Panc1 (cell line): ENCODE results near the gene PRELID3B. TPM values are rescaled to one million over a fixed set of nuclear protein-coding genes. Genes with fewer than 3 reads are reported as not detected.

ENCODE experiments used
- ATAC-seq: fragments of 200-7000 bp; cut with Tn5 transposase; 2 replicates; pipeline ENCODE4 v1.9.1; 2020; ENCODE audit warnings: mild to moderate bottlenecking, moderate library complexity
- BruUV-seq: library from RNA; stranded (reverse); fragments of 400-500 nt; replicated peaks from 2 replicates; lab custom pipeline; 2021; lab: Mats Ljungman, UMichigan
- CTCF ChIA-PET: fragments of 300-600 bp; sonication (Branson Sonifier 250); formaldehyde crosslinking; loops from one replicate; lab custom pipeline; 2022; ENCODE audit warnings: antibody characterized with exemption; lab: Charles Lee
- POLR2A ChIA-PET: fragments of 300-600 bp; sonication (Branson Sonifier 250); formaldehyde crosslinking; loops from one replicate; lab custom pipeline; 2022; ENCODE audit warnings: antibody characterized with exemption; lab: Charles Lee
- DNase-seq: peaks from one replicate; pipeline ENCODE4 v3.0.0-alpha.2; 2010; ENCODE audit warnings: low read depth, low spot score
- H3K27ac ChIP-seq: 2 replicates; pipeline ENCODE4 v1.5.1; 2011; ENCODE audit warnings: mild to moderate bottlenecking, low read length, inconsistent platforms
- H3K27me3 ChIP-seq: fragments of 200-500 bp; sonication (Bioruptor generic); 2 replicates; pipeline ENCODE4 v1.6.0; 2014; ENCODE audit warnings: low read length, inconsistent platforms; ENCODE audit not compliant: control insufficient read depth, insufficient read depth
- H3K36me3 ChIP-seq: fragments of 200-500 bp; sonication (Bioruptor generic); 2 replicates; pipeline ENCODE4 v1.5.1; 2014; ENCODE audit warnings: inconsistent platforms, mild to moderate bottlenecking, low read length, moderate library complexity; ENCODE audit not compliant: control insufficient read depth, insufficient read depth
- H3K4me1 ChIP-seq: 2 replicates; pipeline ENCODE4 v1.5.1; 2011; ENCODE audit warnings: inconsistent platforms, mild to moderate bottlenecking, low read length, moderate library complexity; ENCODE audit not compliant: control insufficient read depth, insufficient read depth
- H3K4me3 ChIP-seq, 2 experiments: 2 replicates each; pipeline ENCODE4 v1.5.1; 2011 to 2012; ENCODE audit warnings: low read depth in 2 of 2, low read length in 2 of 2, mild to moderate bottlenecking in 2 of 2, inconsistent platforms in 1 of 2, moderate library complexity in 1 of 2
- H3K9me3 ChIP-seq: fragments of 200-500 bp; sonication (Bioruptor generic); 2 replicates; pipeline ENCODE4 v1.5.1; 2014; ENCODE audit warnings: low read depth, mild to moderate bottlenecking, inconsistent platforms, low read length, moderate library complexity; ENCODE audit not compliant: control insufficient read depth, insufficient read depth
- POLR2AphosphoS5 ChIP-seq: IDR thresholded peaks from 2 replicates; pipeline ENCODE4 v1.6.1; 2012; ENCODE audit warnings: mild to moderate bottlenecking, low read depth, low read length, moderate library complexity
- SIN3A ChIP-seq: IDR thresholded peaks from 2 replicates; pipeline ENCODE4 v1.6.1; 2012; ENCODE audit warnings: low read depth, mild to moderate bottlenecking, low read length, moderate library complexity, borderline replicate concordance; ENCODE audit not compliant: insufficient read depth
- TCF7L2 ChIP-seq: IDR thresholded peaks from 2 replicates; pipeline ENCODE4 v1.6.1; 2011; ENCODE audit warnings: mild to moderate bottlenecking, low read depth, low read length, inconsistent platforms
- in situ Hi-C: cut with HindIII; loops from 2 replicates; pipeline ENCODE4 v1.10.0; 2016; ENCODE audit warnings: low sequenced_read_pairs, low pct_unique_long_range_greater_than_20kb
- intact Hi-C: fragments of 100-400 bp; cut with micrococcal nuclease; formaldehyde crosslinking; loops from one replicate; pipeline ENCODE4 v1.10.0; 2022; ENCODE audit not compliant: unreplicated experiment
- total RNA-seq: library from RNA; stranded (reverse); gene quantifications from one replicate; pipeline ENCODE4 v1.2.1, GENCODE V29; 2021; ENCODE audit not compliant: unreplicated experiment
- TF ChIP-seq, protein P1 (sequence below), 2 experiments: IDR thresholded peaks; 2 replicates each; pipeline ENCODE4 v1.6.1; 2011 to 2012; ENCODE audit warnings: low read depth in 2 of 2, control low read depth in 1 of 2, low read length in 1 of 2, mild to moderate bottlenecking in 1 of 2, moderate library complexity in 1 of 2; ENCODE audit not compliant: insufficient read depth in 1 of 2
- TF ChIP-seq, protein P2 (sequence below): fragments of 450-650 bp; IDR thresholded peaks from 2 replicates; pipeline ENCODE4 v1.5.1; 2017; ENCODE audit warnings: mild to moderate bottlenecking

Gene PRELID3B
- total RNA-seq, 1 experiment from 2014 or later = 131 TPM

DNA sequence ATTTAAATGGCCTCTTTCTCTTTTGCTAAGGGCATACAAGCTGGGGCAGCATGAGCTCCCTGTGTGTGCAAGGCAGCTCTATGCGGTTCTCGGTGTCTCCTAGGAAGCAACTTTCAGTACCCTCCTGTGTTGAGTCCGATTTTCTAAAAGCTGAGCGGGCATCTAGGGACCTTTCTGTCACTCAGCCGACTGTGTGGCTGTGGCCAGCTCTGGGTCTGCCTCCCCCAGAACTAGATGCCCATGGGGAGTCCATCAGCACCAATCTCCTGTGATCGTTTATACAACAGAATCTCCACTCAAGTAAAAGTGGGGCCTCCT, 54.1 kb downstream of the PRELID3B start:
- Histone ChIP-seq H3K4me1 (0 out of 2 replicates have a peak, but pooled peaks cover 4% of the 10 kb centered on the region), H3K9me3 (no peaks in the 10 kb centered on the region), H3K27me3 (no peaks in the 10 kb centered on the region), H3K4me3 (no peak overlapping the region), H3K36me3 (peaks cover 23% of the 10 kb centered on the region), H3K27ac (no peak overlapping the region)
- ATAC-seq (no peak), DNase-seq (no peak)
- TF ChIP-seq, protein P1, sequence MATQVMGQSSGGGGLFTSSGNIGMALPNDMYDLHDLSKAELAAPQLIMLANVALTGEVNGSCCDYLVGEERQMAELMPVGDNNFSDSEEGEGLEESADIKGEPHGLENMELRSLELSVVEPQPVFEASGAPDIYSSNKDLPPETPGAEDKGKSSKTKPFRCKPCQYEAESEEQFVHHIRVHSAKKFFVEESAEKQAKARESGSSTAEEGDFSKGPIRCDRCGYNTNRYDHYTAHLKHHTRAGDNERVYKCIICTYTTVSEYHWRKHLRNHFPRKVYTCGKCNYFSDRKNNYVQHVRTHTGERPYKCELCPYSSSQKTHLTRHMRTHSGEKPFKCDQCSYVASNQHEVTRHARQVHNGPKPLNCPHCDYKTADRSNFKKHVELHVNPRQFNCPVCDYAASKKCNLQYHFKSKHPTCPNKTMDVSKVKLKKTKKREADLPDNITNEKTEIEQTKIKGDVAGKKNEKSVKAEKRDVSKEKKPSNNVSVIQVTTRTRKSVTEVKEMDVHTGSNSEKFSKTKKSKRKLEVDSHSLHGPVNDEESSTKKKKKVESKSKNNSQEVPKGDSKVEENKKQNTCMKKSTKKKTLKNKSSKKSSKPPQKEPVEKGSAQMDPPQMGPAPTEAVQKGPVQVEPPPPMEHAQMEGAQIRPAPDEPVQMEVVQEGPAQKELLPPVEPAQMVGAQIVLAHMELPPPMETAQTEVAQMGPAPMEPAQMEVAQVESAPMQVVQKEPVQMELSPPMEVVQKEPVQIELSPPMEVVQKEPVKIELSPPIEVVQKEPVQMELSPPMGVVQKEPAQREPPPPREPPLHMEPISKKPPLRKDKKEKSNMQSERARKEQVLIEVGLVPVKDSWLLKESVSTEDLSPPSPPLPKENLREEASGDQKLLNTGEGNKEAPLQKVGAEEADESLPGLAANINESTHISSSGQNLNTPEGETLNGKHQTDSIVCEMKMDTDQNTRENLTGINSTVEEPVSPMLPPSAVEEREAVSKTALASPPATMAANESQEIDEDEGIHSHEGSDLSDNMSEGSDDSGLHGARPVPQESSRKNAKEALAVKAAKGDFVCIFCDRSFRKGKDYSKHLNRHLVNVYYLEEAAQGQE (IDR thresholded peaks at IDR 0.05; ENCODE audit: insufficient read depth in 1 of 2, low read depth in 2 of 2, low read length in 1 of 2) = no peak
- TF ChIP-seq POLR2AphosphoS5 (no peak), TCF7L2 (no peak), SIN3A (no peak)
- TF ChIP-seq, protein P2, sequence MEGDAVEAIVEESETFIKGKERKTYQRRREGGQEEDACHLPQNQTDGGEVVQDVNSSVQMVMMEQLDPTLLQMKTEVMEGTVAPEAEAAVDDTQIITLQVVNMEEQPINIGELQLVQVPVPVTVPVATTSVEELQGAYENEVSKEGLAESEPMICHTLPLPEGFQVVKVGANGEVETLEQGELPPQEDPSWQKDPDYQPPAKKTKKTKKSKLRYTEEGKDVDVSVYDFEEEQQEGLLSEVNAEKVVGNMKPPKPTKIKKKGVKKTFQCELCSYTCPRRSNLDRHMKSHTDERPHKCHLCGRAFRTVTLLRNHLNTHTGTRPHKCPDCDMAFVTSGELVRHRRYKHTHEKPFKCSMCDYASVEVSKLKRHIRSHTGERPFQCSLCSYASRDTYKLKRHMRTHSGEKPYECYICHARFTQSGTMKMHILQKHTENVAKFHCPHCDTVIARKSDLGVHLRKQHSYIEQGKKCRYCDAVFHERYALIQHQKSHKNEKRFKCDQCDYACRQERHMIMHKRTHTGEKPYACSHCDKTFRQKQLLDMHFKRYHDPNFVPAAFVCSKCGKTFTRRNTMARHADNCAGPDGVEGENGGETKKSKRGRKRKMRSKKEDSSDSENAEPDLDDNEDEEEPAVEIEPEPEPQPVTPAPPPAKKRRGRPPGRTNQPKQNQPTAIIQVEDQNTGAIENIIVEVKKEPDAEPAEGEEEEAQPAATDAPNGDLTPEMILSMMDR = no peak
- in situ Hi-C loops (no loop called here), intact Hi-C loops (loop anchor here (10.0 kb wide), 1 partner anchor 94 kb away; no protein-coding TSS in a partner anchor)
- no TSS peak for BruUV-seq
- POLR2A ChIA-PET = interaction anchor here (0.6 kb wide), 1 partner anchor 51 kb away, joined by 5 read pairs; no protein-coding TSS in a partner anchor
- CTCF ChIA-PET = no interaction called here

DNA sequence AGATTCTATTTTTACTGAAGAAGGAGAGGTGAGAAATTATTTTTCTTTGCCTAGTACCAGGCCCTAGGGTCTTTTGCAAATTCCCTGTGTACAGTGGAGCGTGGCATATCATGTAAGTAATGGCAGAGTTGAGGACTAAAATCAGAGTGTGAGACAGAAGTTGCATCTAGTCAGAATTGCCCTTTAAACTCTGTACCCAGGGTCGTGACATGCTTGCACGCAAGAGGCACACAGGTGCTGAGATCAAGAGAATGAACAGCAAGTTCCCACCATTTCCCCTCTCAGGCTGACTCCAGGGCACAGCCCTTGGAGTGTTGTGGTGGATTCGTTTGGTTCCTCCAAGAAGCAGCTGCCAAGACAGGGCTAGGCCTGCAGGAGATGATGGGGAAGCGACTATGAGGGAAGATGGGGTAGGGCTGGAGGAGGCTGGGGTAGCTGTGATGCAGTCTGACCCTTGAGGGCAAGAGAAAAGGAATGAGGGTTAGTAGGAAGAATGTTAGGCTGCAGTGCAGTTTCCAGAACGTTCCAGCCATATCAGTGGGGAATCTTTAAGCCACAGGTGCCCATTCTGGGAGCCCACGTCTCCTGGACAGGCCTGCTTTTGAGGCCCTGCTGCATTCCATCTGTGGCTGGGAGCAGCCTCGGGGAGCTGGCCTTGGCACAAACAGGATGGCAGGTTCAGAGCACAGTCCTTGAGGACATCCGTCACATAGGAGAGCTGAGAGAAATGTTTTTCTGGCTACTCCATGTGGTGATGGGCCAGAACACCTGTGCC, 54.6 kb downstream of the PRELID3B start:
- no peaks in the 10 kb centered on the region for H3K27me3 ChIP-seq
- TF ChIP-seq, protein P1 (IDR thresholded peaks at IDR 0.05; ENCODE audit: insufficient read depth in 1 of 2, low read depth in 2 of 2, low read length in 1 of 2) = no peak
- TF ChIP-seq POLR2AphosphoS5 (no peak), SIN3A (no peak)
- TF ChIP-seq, protein P2 = no peak
- H3K36me3 ChIP-seq = peaks cover 21% of the 10 kb centered on the region
- ChIA-PET POLR2A (interaction anchor here (0.6 kb wide), 1 partner anchor 51 kb away, joined by 5 read pairs; no protein-coding TSS in a partner anchor), CTCF (no interaction called here)
- H3K9me3 ChIP-seq = no peaks in the 10 kb centered on the region
- no peak overlapping the region for H3K4me3 ChIP-seq
- intact Hi-C loops (loop anchor here (10.0 kb wide), 1 partner anchor 93 kb away; no protein-coding TSS in a partner anchor), in situ Hi-C loops (no loop called here)
- no peak for ATAC-seq
- H3K4me1 ChIP-seq = 0 out of 2 replicates have a peak, but pooled peaks cover 4% of the 10 kb centered on the region
- no peak overlapping the region for H3K27ac ChIP-seq
- DNase-seq = no peak
- no TSS peak for BruUV-seq
